Calu3 (cell line): ENCODE measurements around the gene MLC1. TPM values are rescaled to one million over a fixed set of nuclear protein-coding genes. Genes with fewer than 3 reads are reported as not detected.

Source experiments
- BruUV-seq: library from RNA; stranded (reverse); fragments of 400-500 nt; replicated peaks from 2 replicates; lab custom pipeline; 2021; lab: Mats Ljungman, UMichigan
- CTCF ChIA-PET: fragments of 300-600 bp; sonication (Branson Sonifier 250); formaldehyde crosslinking; loops from one replicate; lab custom pipeline; 2022; ENCODE audit warnings: antibody characterized with exemption; lab: Charles Lee
- DNase-seq: peaks from one replicate; pipeline ENCODE4 v3.0.0; 2022
- H3K27ac Mint-ChIP-seq: one replicate; pipeline ENCODE4 v1.8.0; 2022; ENCODE audit warnings: mixed read lengths; ENCODE audit not compliant: unreplicated experiment
- H3K27me3 Mint-ChIP-seq: one replicate; pipeline ENCODE4 v1.8.0; 2022; ENCODE audit warnings: mixed read lengths; ENCODE audit not compliant: unreplicated experiment
- H3K36me3 Mint-ChIP-seq: one replicate; pipeline ENCODE4 v1.8.0; 2022; ENCODE audit warnings: mild to moderate bottlenecking, moderate library complexity, mixed read lengths; ENCODE audit not compliant: insufficient read depth, unreplicated experiment
- H3K4me1 Mint-ChIP-seq: one replicate; pipeline ENCODE4 v1.8.0; 2022; ENCODE audit warnings: mild to moderate bottlenecking, low read depth, mixed read lengths; ENCODE audit not compliant: unreplicated experiment
- H3K4me3 Mint-ChIP-seq: one replicate; pipeline ENCODE4 v1.8.0; 2022; ENCODE audit warnings: mild to moderate bottlenecking, low read depth, moderate library complexity, mixed read lengths; ENCODE audit not compliant: unreplicated experiment
- H3K9me3 Mint-ChIP-seq: one replicate; pipeline ENCODE4 v1.8.0; 2022; ENCODE audit warnings: low read depth, mixed read lengths; ENCODE audit not compliant: unreplicated experiment
- intact Hi-C: fragments of 100-400 bp; cut with micrococcal nuclease; formaldehyde crosslinking; loops from one replicate; pipeline ENCODE4 v1.10.0; 2022; ENCODE audit not compliant: unreplicated experiment
- total RNA-seq: library from RNA; stranded (reverse); gene quantifications from 2 replicates; pipeline ENCODE4 v1.2.3, GENCODE V29; 2022
- TF ChIP-seq, protein P1 (sequence below): fragments of 200-600 bp; IDR thresholded peaks from one replicate; pipeline ENCODE4 v1.8.0; 2022; ENCODE audit warnings: antibody characterized with exemption; ENCODE audit not compliant: unreplicated experiment

The MLC1 gene
- total RNA-seq, 1 experiment from 2014 or later, result not detected

DNA sequence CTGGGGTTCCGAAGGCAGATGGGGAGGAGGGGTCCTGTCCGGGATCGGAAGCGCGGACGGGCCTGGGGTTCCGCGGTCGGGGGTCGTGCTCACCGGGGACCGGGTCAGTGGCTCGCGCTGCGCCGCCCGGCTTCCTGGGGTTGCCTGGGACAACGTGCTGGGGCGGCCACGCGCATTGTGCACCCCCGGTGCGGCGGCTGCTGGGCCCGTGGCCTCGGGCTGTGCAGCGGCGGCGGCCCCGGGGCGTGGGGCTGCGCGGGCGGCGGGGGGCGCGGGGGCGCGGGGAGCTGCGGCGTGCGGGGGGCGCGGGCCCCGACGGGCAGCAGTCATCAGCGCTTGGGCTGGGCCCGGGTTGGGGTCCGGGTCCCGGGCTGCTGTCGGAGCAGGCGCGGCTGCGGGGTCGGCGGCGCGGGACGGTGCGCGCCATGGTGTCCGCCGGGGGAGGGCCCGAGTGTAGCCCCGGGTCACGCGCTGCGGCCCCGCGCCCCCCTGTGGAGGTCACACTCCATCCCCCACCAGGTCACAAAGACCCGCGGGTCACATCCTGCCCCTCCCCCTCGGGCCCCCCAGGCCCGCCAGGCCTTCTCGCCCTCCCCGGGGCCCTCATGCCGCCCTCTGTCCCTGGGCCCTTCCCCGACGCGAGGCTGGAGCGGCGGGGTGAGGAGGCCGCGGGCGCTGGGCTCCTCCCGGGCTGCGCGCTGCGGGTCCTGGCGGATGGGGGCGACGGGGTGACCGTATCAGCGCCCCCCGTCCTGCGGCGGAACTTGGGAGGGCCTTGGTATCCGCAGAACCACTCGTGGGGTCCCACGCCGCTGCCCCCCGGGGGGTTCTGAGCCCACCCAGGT, 26.9 kb downstream of the MLC1 start, which contains the start of gene TTLL8:
Gene TTLL8 (minus strand): TSS at position 238 of the 845 bp plus-strand sequence.
- intact Hi-C loops, result no loop called here
- Mint-ChIP-seq H3K9me3 (peaks cover 4% of the 10 kb centered on the region), H3K4me1 (peaks cover 14% of the 10 kb centered on the region), H3K27me3 (peaks cover 80% of the 10 kb centered on the region), H3K4me3 (no peak within 1 kb of the TSS), H3K27ac (no peak within 1 kb of the TSS), H3K36me3 (peaks cover 5% of the 10 kb centered on the region)
- no TSS peak for BruUV-seq
- no peak for DNase-seq
- CTCF ChIA-PET, result interaction anchor here (0.7 kb wide), 1 partner anchor 33 kb away, joined by 3 read pairs; no protein-coding TSS in a partner anchor
- TF ChIP-seq, protein P1, sequence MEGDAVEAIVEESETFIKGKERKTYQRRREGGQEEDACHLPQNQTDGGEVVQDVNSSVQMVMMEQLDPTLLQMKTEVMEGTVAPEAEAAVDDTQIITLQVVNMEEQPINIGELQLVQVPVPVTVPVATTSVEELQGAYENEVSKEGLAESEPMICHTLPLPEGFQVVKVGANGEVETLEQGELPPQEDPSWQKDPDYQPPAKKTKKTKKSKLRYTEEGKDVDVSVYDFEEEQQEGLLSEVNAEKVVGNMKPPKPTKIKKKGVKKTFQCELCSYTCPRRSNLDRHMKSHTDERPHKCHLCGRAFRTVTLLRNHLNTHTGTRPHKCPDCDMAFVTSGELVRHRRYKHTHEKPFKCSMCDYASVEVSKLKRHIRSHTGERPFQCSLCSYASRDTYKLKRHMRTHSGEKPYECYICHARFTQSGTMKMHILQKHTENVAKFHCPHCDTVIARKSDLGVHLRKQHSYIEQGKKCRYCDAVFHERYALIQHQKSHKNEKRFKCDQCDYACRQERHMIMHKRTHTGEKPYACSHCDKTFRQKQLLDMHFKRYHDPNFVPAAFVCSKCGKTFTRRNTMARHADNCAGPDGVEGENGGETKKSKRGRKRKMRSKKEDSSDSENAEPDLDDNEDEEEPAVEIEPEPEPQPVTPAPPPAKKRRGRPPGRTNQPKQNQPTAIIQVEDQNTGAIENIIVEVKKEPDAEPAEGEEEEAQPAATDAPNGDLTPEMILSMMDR, result no peak

- TF ChIP-seq, protein P1, result no peak
Observed at GRCh38 chr22:50057278-50058060, 27.8 kb downstream of the MLC1 start.

GRCh38 chr22:50056214-50056972, 28.8 kb downstream of the MLC1 start:
- intact Hi-C loops, result no loop called here
- BruUV-seq, result no TSS peak
- peaks cover 81% of the 10 kb centered on the region for H3K27me3 Mint-ChIP-seq
- peaks cover 14% of the 10 kb centered on the region for H3K4me1 Mint-ChIP-seq
- H3K27ac Mint-ChIP-seq, result no peak overlapping the region
- CTCF ChIA-PET, result no interaction called here
- TF ChIP-seq, protein P1, result no peak
- H3K36me3 Mint-ChIP-seq, result peaks cover 5% of the 10 kb centered on the region
- no peak for DNase-seq
- no peak overlapping the region for H3K4me3 Mint-ChIP-seq
- H3K9me3 Mint-ChIP-seq, result peaks cover 4% of the 10 kb centered on the region

More at GRCh38 chr22:50057278-50058060, 27.8 kb downstream of the MLC1 start:
- no peak for DNase-seq
- no peak overlapping the region for H3K4me3 Mint-ChIP-seq
- CTCF ChIA-PET, result interaction anchor here (0.7 kb wide), 1 partner anchor 34 kb away, joined by 3 read pairs; no protein-coding TSS in a partner anchor
- intact Hi-C loops, result no loop called here
- no TSS peak for BruUV-seq
- H3K4me1 Mint-ChIP-seq, result peaks cover 14% of the 10 kb centered on the region
- H3K9me3 Mint-ChIP-seq, result peaks cover 4% of the 10 kb centered on the region
- H3K27me3 Mint-ChIP-seq, result peaks cover 81% of the 10 kb centered on the region
- peaks cover 5% of the 10 kb centered on the region for H3K36me3 Mint-ChIP-seq
- H3K27ac Mint-ChIP-seq, result no peak overlapping the region

- CTCF ChIA-PET, result no interaction called here
- H3K36me3 Mint-ChIP-seq, result no peaks in the 10 kb centered on the region
- H3K4me1 Mint-ChIP-seq, result no peaks in the 10 kb centered on the region
- H3K9me3 Mint-ChIP-seq, result peaks cover 4% of the 10 kb centered on the region
- DNase-seq, result no peak
- no peak overlapping the region for H3K4me3 Mint-ChIP-seq
- peaks cover 81% of the 10 kb centered on the region for H3K27me3 Mint-ChIP-seq
- TF ChIP-seq, protein P1, result no peak
- H3K27ac Mint-ChIP-seq, result no peak overlapping the region
- BruUV-seq, result no TSS peak
- intact Hi-C loops, result no loop called here
Observed at GRCh38 chr22:50053861-50054260, 31.4 kb downstream of the MLC1 start.
